GM18951 (cell line): Measurements from ENCODE around the gene AREG.
"Not testable (repeated sequence)": the region's sequence is repeated elsewhere in the genome, so short reads cannot be mapped to it uniquely, and the experiment has no call there.

Source experiments
- POLR2A ChIP-seq: IDR thresholded peaks from 4 replicates; pipeline ENCODE4 v1.6.1; 2011; ENCODE audit warnings: mild to moderate bottlenecking; ENCODE audit not compliant: insufficient read length, insufficient read depth; ENCODE audit errors: extremely low read depth
- in situ Hi-C: fragments of 300-500 bp; cut with MboI; formaldehyde crosslinking; loops from one replicate; pipeline ENCODE4 v1.12.0; 2022; ENCODE audit warnings: low sequenced_read_pairs, mixed read lengths, inconsistent platforms; ENCODE audit not compliant: unreplicated experiment

AREG gene

GRCh38 chr4:74444891-74445642, at the start of gene AREG:
Gene AREG, plus strand, starts transcription at chr4:74445136. Its CDS starts 210 bp downstream, at chr4:74445346.
- in situ Hi-C loops = no loop called here
- TF ChIP-seq POLR2A = no peak

GRCh38 chr4:74395633-74396032, 49.3 kb upstream of the AREG start:
- no peak for TF ChIP-seq POLR2A
- in situ Hi-C loops = no loop called here

- in situ Hi-C loops = no loop called here
- TF ChIP-seq POLR2A = no peak
Observed at GRCh38 chr4:74397748-74398426, 47.0 kb upstream of the AREG start.

GRCh38 chr4:74398894-74399589, 45.9 kb upstream of the AREG start:
- in situ Hi-C loops = not testable (repeated sequence)

- no peak for TF ChIP-seq POLR2A
- in situ Hi-C loops = no loop called here
Observed at GRCh38 chr4:74400395-74400794, 44.5 kb upstream of the AREG start.

- in situ Hi-C loops = no loop called here
- no peak for TF ChIP-seq POLR2A
Observed at GRCh38 chr4:74402692-74403456, 42.1 kb upstream of the AREG start.

- TF ChIP-seq POLR2A = no peak
- in situ Hi-C loops = no loop called here
Observed at GRCh38 chr4:74407891-74408290, 37.0 kb upstream of the AREG start.

- in situ Hi-C loops = no loop called here
Observed at GRCh38 chr4:74408639-74409038, 36.3 kb upstream of the AREG start.

GRCh38 chr4:74410272-74410671, 34.7 kb upstream of the AREG start:
- in situ Hi-C loops = no loop called here
- no peak for TF ChIP-seq POLR2A

More at GRCh38 chr4:74408639-74409038, 36.3 kb upstream of the AREG start:
- TF ChIP-seq POLR2A = no peak

GRCh38 chr4:74412225-74412624, 32.7 kb upstream of the AREG start:
- no peak for TF ChIP-seq POLR2A
- in situ Hi-C loops = no loop called here

- TF ChIP-seq POLR2A = no peak
- in situ Hi-C loops = no loop called here
Observed at GRCh38 chr4:74413265-74413664, 31.7 kb upstream of the AREG start.

- no peak for TF ChIP-seq POLR2A
- in situ Hi-C loops = no loop called here
Observed at GRCh38 chr4:74414149-74414809, 30.7 kb upstream of the AREG start.

GRCh38 chr4:74415602-74416300, 29.2 kb upstream of the AREG start:
- in situ Hi-C loops = no loop called here
- TF ChIP-seq POLR2A = no peak
